Vein endothelial cell (primary cell): ENCODE data around the gene SCGB3A2. TPM values are rescaled to one million over a fixed set of nuclear protein-coding genes. Genes with fewer than 3 reads are reported as not detected.

Experiments used
- total RNA-seq: library from RNA; depleted of rRNA; stranded (reverse); fragments of >200 nt; gene quantifications from 2 replicates; pipeline ENCODE4 v1.2.3, GENCODE V29; 2012

The SCGB3A2 gene
- total RNA-seq = not detected in 2 replicates

GRCh38 chr5:147878066-147878759 lies at the start of gene SCGB3A2:
Gene SCGB3A2, plus strand, starts transcription at chr5:147878711. Its CDS starts 93 bp downstream, at chr5:147878804.

GRCh38 chr5:147831465-147831864 lies 47.0 kb upstream of the SCGB3A2 start, which contains the start of gene SPINK1:
Gene SPINK1, minus strand, starts transcription at chr5:147831671. Its CDS starts 94 bp downstream, at chr5:147831577.

GRCh38 chr5:147906326-147907095 lies 28.0 kb downstream of the SCGB3A2 start, which contains the start of gene C5orf46:
Gene C5orf46, minus strand, starts transcription at chr5:147906538. Its CDS starts 37 bp downstream, at chr5:147906501.

Other genes with a start within 250 kb of the SCGB3A2 start
- gene JAKMIP2, start 96.0 kb upstream of the SCGB3A2 start, total RNA-seq = not detected in 2 replicates
- not detected in 2 replicates for gene SPINK1, start 47.0 kb upstream of the SCGB3A2 start, total RNA-seq
- not detected in 2 replicates for gene C5orf46, start 27.8 kb downstream of the SCGB3A2 start, total RNA-seq
- gene SPINK5, start 185.3 kb downstream of the SCGB3A2 start, total RNA-seq = 0.10 TPM in 1 of 2 replicates, not detected in the other